Adrenal gland (tissue), 12 donors: Measurements from ENCODE around the gene CDCA4. TPM values are rescaled to one million over a fixed set of nuclear protein-coding genes. Genes with fewer than 3 reads are reported as not detected.

ENCODE experiments used
- DNase-seq, 7 donors: peaks; one replicate each; pipeline ENCODE4 v3.0.0-alpha.2; 2019 to 2020
- H3K27ac ChIP-seq, 5 donors: fragments of 200-600 bp; sonication (generic) in 4 of 5; 1 replicate in 3 of 5; 2 replicates in 2 of 5; pipeline versions ENCODE4 v1.5.1 to v1.8.0; 2016 to 2020; ENCODE audit warnings: mild to moderate bottlenecking in 1 of 5
- H3K27me3 ChIP-seq: fragments of 200-600 bp; 2 replicates; pipeline ENCODE4 v1.8.0; 2021
- H3K36me3 ChIP-seq, 2 donors: fragments of 200-600 bp; replicated peaks in 1 of 2; 1 replicate in 1 of 2; 2 replicates in 1 of 2; pipeline versions ENCODE4 v1.5.1 to v1.8.0; 2018 to 2022
- H3K4me1 ChIP-seq, 2 donors: fragments of 200-600 bp; replicated peaks in 1 of 2; 1 replicate in 1 of 2; 2 replicates in 1 of 2; pipeline versions ENCODE4 v1.5.1 to v1.8.0; 2018 to 2021
- H3K4me3 ChIP-seq, 4 donors: fragments of 200-600 bp; sonication (generic) in 3 of 4; one replicate each; pipeline ENCODE4 v1.5.1; 2016 to 2018
- H3K9me3 ChIP-seq, 3 donors: fragments of 200-600 bp; sonication (generic) in 1 of 3; replicated peaks in 1 of 3; 1 replicate in 2 of 3; 2 replicates in 1 of 3; pipeline versions ENCODE4 v1.5.1 to v1.8.0; 2016 to 2021
- POLR2A ChIP-seq, 2 donors: fragments of 450-650 bp; IDR thresholded peaks; one replicate each; pipeline ENCODE4 v1.6.1; 2017; ENCODE audit warnings: antibody characterized with exemption in 2 of 2, mild to moderate bottlenecking in 2 of 2, moderate library complexity in 1 of 2
- WGBS, 4 donors: extraction: QIAGEN DNeasy Blood & Tissue Kit in 2 of 4; methylation state at CpG; one replicate each; pipeline versions ENCODE4 v1.1.5 to v1.1.7; 2013 to 2017; 5-methylcytosine and 5-hydroxymethylcytosine counted together
- intact Hi-C, 2 donors: fragments of 100-400 bp; cut with DNase I; formaldehyde crosslinking; loops; one replicate each; pipeline versions ENCODE4 v1.14.1 to v1.15.0; 2022 to 2023
- polyA plus RNA-seq, 3 donors: library from polyadenylated mRNA; stranded (reverse); fragments of 200-250 nt in 2 of 3; fragments of 350-450 nt in 1 of 3; fragmentation: Illumina TruSeq in 1 of 3; extraction: RNeasy Lipid Tissue Mini Kit (QIAGEN cat#74804) in 1 of 3; gene quantifications; one replicate each; pipeline ENCODE4 v1.2.3, GENCODE V29; 2013 to 2014
- total RNA-seq, 9 donors: library from RNA; depleted of rRNA in 4 of 9; stranded (reverse); fragments of >200 nt in 4 of 9; fragments of 120-200 nt in 1 of 9; fragmentation: NEBNext Ultra II Directional in 1 of 9; extraction: Animal tissue kit (Norgen Biotek cat#: 25700) in 1 of 9; gene quantifications; one replicate each; pipeline versions ENCODE4 v1.1.0 to v1.2.4, GENCODE V29; 2013 to 2023
- TF ChIP-seq, protein P1 (sequence below), 6 experiments: fragments of 450-650 bp in 4 of 6; fragments of 200-600 bp in 2 of 6; sonication (generic) in 1 of 6; IDR thresholded peaks; 1 replicate in 5 of 6; 2 replicates in 1 of 6; pipeline versions ENCODE4 v1.5.1 to v1.8.0; 2016 to 2021; ENCODE audit warnings: antibody characterized with exemption in 6 of 6, mild to moderate bottlenecking in 2 of 6, moderate library complexity in 1 of 6
- donor health status: healthy with polysubstance abuse.
- donor health status: Bipolar disorder and iron deficiency.
- donor health status: DM: yes; HTN: yes; CAD: no.
- donor health status: DM: no; HTN: no; CAD: no.
- donor health status: DM: no; HTN: no; CAD: no.
- donor health status: DM: yes; HTN: yes; CAD: no.

Gene CDCA4
- total and polyA plus RNA-seq, 12 donors: 0.66 to 10.5 (median 4.1) TPM

DNA sequence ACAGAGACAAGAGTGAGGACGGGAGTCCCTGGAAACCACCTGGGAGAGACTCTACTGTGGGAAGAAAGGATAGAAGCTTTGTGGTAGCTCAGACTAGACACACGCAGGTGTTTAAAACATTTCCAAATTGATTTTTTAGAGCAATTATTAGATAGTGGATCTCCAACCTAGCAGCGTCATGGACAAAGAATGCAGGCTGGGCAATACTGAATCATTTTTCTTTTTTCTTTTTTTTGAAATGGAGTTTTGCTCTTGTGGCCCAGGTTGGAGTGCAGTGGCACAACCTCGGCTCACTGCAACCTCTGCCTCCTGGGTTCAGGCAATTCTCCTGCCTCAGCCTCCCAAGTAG is 31.2 kb upstream of the CDCA4 start:
- H3K36me3 ChIP-seq: no peaks in the 10 kb centered on the region
- no peaks in the 10 kb centered on the region for H3K4me1 ChIP-seq
- H3K27ac ChIP-seq: no peak overlapping the region
- intact Hi-C loops: no loop called here
- peaks cover 10% of the 10 kb centered on the region for H3K27me3 ChIP-seq
- no peak for TF ChIP-seq POLR2A (IDR thresholded peaks at IDR 0.05)
- TF ChIP-seq, protein P1, sequence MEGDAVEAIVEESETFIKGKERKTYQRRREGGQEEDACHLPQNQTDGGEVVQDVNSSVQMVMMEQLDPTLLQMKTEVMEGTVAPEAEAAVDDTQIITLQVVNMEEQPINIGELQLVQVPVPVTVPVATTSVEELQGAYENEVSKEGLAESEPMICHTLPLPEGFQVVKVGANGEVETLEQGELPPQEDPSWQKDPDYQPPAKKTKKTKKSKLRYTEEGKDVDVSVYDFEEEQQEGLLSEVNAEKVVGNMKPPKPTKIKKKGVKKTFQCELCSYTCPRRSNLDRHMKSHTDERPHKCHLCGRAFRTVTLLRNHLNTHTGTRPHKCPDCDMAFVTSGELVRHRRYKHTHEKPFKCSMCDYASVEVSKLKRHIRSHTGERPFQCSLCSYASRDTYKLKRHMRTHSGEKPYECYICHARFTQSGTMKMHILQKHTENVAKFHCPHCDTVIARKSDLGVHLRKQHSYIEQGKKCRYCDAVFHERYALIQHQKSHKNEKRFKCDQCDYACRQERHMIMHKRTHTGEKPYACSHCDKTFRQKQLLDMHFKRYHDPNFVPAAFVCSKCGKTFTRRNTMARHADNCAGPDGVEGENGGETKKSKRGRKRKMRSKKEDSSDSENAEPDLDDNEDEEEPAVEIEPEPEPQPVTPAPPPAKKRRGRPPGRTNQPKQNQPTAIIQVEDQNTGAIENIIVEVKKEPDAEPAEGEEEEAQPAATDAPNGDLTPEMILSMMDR (IDR thresholded peaks at IDR 0.05): no peak
- no peaks in the 10 kb centered on the region for H3K9me3 ChIP-seq
- no peak overlapping the region for H3K4me3 ChIP-seq
- WGBS, 4 donors: 68 to 82% (median 77%) methylated on average over 4 of the region's 4 CpGs
- DNase-seq: no peak

DNA sequence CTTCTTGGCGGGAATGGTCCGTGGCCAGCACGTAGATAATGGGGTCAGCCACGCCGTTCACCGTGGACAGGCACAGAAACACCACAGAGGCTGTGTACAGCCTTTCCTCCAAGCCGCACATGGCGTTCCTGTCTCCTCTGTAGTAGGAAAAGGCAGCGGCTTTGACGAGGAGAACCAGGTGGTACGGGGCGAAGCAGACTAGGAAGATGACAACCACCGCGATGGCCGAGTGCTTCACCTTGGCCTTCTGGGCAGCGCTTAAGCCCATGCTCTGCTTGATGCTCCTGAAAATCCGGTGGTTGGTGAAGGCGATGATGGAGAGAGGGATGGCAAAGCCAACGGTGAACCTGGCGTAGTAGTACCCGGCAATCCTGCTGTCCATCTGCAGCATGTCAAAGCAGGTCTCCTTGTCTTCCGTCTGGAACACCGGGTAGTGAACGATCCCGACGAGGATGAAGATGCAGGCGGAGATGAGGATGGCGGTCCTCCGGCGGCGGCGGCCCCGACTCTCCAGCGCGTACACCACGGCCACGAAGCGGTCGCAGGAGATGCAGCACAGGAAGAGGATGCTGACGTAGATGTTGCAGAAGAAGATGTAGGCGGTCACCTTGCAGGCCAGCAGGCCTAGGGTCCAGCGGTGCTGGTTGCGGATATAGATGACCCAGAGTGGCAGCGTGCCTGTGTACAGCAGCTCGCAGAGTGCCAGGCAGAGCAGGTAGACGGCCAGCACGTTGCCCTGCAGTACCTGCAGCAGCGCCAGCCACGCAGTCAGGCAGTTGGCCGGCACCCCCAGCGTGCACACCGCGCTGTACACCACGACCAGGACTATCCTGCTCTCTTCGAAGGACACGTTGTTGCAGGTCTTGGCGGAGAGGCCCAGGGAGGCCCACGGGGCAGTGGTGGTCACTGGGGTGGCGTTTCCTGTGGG is 30.6 kb upstream of the CDCA4 start:
- no peak for DNase-seq
- H3K4me3 ChIP-seq: no peak overlapping the region
- intact Hi-C loops: no loop called here
- no peak for TF ChIP-seq POLR2A (IDR thresholded peaks at IDR 0.05)
- TF ChIP-seq, protein P1 (IDR thresholded peaks at IDR 0.05): no peak
- 90 to 93% (median 91%) methylated on average over 49 to 59 of the region's 59 CpGs for WGBS, 4 donors
- H3K36me3 ChIP-seq: no peaks in the 10 kb centered on the region
- H3K27ac ChIP-seq: no peak overlapping the region
- peaks cover 10% of the 10 kb centered on the region for H3K27me3 ChIP-seq
- H3K9me3 ChIP-seq: no peaks in the 10 kb centered on the region
- no peaks in the 10 kb centered on the region for H3K4me1 ChIP-seq

DNA sequence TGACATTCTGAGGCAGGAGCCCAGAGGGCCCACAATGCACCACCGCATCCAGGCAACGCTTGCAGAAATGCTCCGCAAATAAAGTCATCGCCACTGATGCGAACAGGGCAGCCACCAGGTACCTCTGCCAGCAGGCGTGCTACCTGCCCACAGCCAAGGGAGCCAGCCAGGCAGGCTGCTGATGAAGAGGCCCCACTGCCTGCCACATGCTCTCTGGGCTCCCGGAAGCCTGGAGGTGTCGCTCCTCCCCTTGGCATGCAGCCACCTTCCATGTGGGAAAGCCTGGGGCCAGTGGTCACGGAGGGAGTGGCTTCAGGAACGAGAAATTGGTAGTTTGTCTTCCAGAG is 29.6 kb upstream of the CDCA4 start:
- H3K4me3 ChIP-seq: no peak overlapping the region
- no peaks in the 10 kb centered on the region for H3K4me1 ChIP-seq
- 60 to 72% (median 64%) methylated on average over 6 to 10 of the region's 10 CpGs; no CpG with 5 or more reads in 1 of the 4 donors for WGBS, 4 donors
- H3K9me3 ChIP-seq: no peaks in the 10 kb centered on the region
- DNase-seq: peak in 3 of 7 donors; percentile 33 to 44 (median 43)
- no peaks in the 10 kb centered on the region for H3K36me3 ChIP-seq
- no peak for TF ChIP-seq POLR2A (IDR thresholded peaks at IDR 0.05)
- TF ChIP-seq, protein P1 (IDR thresholded peaks at IDR 0.05): no peak
- H3K27me3 ChIP-seq: peaks cover 10% of the 10 kb centered on the region
- no peak overlapping the region for H3K27ac ChIP-seq
- intact Hi-C loops: no loop called here

DNA sequence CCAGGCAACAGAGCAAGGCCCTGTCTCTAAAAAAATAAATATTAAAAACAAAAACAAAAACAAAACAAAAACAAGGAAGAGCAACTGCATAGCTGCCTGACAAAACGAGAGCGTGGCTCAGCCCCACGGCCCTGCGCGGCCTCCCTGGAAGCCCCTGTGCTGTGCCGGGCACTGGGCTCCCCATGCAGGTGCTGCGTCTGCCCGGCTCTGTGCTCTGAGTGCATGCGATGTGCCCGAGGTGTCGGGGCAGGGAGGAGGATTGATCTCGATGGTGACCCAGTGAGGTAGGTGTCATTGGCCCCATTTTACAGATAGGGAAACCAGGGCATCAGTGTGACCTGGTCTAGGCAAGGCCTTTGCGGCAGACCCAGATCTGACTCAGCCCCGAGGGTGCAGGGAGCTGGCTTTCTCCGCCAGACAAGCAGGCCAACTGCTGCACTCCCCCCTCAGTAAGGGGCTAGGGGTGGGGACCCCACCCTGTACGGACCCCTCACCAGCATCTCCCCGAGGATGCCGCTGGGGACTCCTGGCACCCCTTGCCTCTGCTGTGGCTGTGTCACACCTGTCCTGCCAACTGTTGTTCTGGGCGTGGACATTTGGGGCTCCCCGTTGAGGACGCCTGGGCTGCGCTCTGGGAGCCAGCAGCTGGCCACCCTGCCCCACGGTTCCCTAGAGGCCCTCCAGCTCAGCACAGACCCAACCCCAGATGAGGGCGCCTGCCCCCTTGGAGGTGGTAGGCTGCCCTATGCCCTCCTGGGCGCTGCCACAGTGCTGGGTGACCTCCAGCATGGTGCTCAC is 29.1 kb upstream of the CDCA4 start:
- Histone ChIP-seq H3K36me3 (no peaks in the 10 kb centered on the region), H3K27me3 (peaks cover 10% of the 10 kb centered on the region), H3K27ac (no peak overlapping the region), H3K4me3 (no peak overlapping the region), H3K4me1 (no peaks in the 10 kb centered on the region), H3K9me3 (no peaks in the 10 kb centered on the region)
- intact Hi-C loops: loop anchor here (5.0 kb wide), 2 partner anchors 73 to 153 kb away; partner anchors contain the start of gene AHNAK2 (in 1 of the 2)
- TF ChIP-seq POLR2A (IDR thresholded peaks at IDR 0.05): no peak
- TF ChIP-seq, protein P1 (IDR thresholded peaks at IDR 0.05): no peak
- 73 to 88% (median 84%) methylated on average over 17 to 25 of the region's 25 CpGs for WGBS, 4 donors
- no peak for DNase-seq
